RWPE1 (cell line): ENCODE results near the gene MYO9A.

ENCODE experiments used
- CTCF ChIA-PET: fragments of 350-600 bp; sonication (Branson Sonifier 250); formaldehyde crosslinking; extraction: SDS; loops from one replicate; lab custom pipeline; 2021; lab: Yijun Ruan, JAX
- POLR2A ChIA-PET: fragments of 400-600 bp; formaldehyde crosslinking; extraction: SDS; loops from one replicate; lab custom pipeline; 2020; ENCODE audit warnings: antibody characterized with exemption; ENCODE audit not compliant: low non-redundant PET; lab: Yijun Ruan, JAX
- DNase-seq: peaks from one replicate; pipeline ENCODE4 v3.0.0; 2012; ENCODE audit warnings: low spot score
- H3K27ac ChIP-seq: fragments of 450-650 bp; 2 replicates; pipeline ENCODE4 v1.5.1; 2017
- CTCF ChIP-seq: fragments of 450-650 bp; conservative IDR thresholded peaks from 2 replicates; pipeline ENCODE4 v1.5.1; 2017; ENCODE audit warnings: low read depth, mild to moderate bottlenecking

MYO9A gene

GRCh38 chr15:71893691-71894090 lies 224.3 kb downstream of the MYO9A start:
- TF ChIP-seq CTCF: no peak
- POLR2A ChIA-PET: no interaction called here
- H3K27ac ChIP-seq: no peak overlapping the region
- CTCF ChIA-PET: no interaction called here
- DNase-seq: no peak

GRCh38 chr15:71892335-71892734 lies 225.6 kb downstream of the MYO9A start:
- no peak overlapping the region for H3K27ac ChIP-seq
- TF ChIP-seq CTCF: no peak
- DNase-seq: no peak
- POLR2A ChIA-PET: no interaction called here
- CTCF ChIA-PET: interaction anchor here (0.7 to 0.8 kb wide), 2 partner anchors 195 to 575 kb away, joined by 3 read pairs; no protein-coding TSS in a partner anchor

- DNase-seq: no peak
- CTCF ChIA-PET: interaction anchor here (0.6 kb wide), 1 partner anchor 423 kb away, joined by 3 read pairs; no protein-coding TSS in a partner anchor
- POLR2A ChIA-PET: no interaction called here
- H3K27ac ChIP-seq: no peak overlapping the region
- no peak for TF ChIP-seq CTCF
Measured at GRCh38 chr15:71891026-71891425, 226.9 kb downstream of the MYO9A start.

GRCh38 chr15:71889947-71890346 lies 228.0 kb downstream of the MYO9A start:
- H3K27ac ChIP-seq: no peak overlapping the region
- POLR2A ChIA-PET: no interaction called here

GRCh38 chr15:71889385-71889784 lies 228.6 kb downstream of the MYO9A start:
- ChIA-PET CTCF (no interaction called here), POLR2A (no interaction called here)
- H3K27ac ChIP-seq: no peak overlapping the region
- TF ChIP-seq CTCF: no peak
- DNase-seq: no peak

More at GRCh38 chr15:71889947-71890346, 228.0 kb downstream of the MYO9A start:
- CTCF ChIA-PET: no interaction called here
- TF ChIP-seq CTCF: no peak
- DNase-seq: no peak

- CTCF ChIA-PET: no interaction called here
- POLR2A ChIA-PET: no interaction called here
- TF ChIP-seq CTCF: no peak
- DNase-seq: no peak
- H3K27ac ChIP-seq: no peak overlapping the region
Measured at GRCh38 chr15:71888797-71889196, 229.2 kb downstream of the MYO9A start.
